ENCODE measurements around the gene PAIP2B. TPM values are rescaled to one million over a fixed set of nuclear protein-coding genes. Genes with fewer than 3 reads are reported as not detected.

Gene PAIP2B
- total RNA-seq, 1 experiment from 2014 or later = 17.7 TPM

- DNase-seq = no peak
- no peaks in the 10 kb centered on the region for H3K9me3 Mint-ChIP-seq
Observed at GRCh38 chr2:71206271-71206670, 20.6 kb downstream of the PAIP2B start.

More at GRCh38 chr2:71206271-71206670, 20.6 kb downstream of the PAIP2B start:
- no peak overlapping the region for H2BK120ac ChIP-seq (ENCODE audit: low read depth, low read length, poor library complexity, severe bottlenecking)
- H2BK5ac ChIP-seq (ENCODE audit: insufficient read length, low read length) = no peak overlapping the region
- H3K4me1 ChIP-seq (ENCODE audit: insufficient read depth, low read length) = no peaks in the 10 kb centered on the region
- H3K23me2 ChIP-seq (ENCODE audit: insufficient read length, low read depth, low read length, poor library complexity, severe bottlenecking) = no peaks in the 10 kb centered on the region
- no peaks in the 10 kb centered on the region for H3K27me3 ChIP-seq (ENCODE audit: insufficient read depth, low read length)
- peaks cover 3 to 9% of the 10 kb centered on the region in 2 experiments; a peak in 1 of 4 replicates for H3K4me1 Mint-ChIP-seq
- no peak overlapping the region for H2BK20ac ChIP-seq (ENCODE audit: low read depth, low read length, poor library complexity, severe bottlenecking)
- H2BK15ac ChIP-seq (ENCODE audit: low read depth, low read length) = no peak overlapping the region
- no peaks in the 10 kb centered on the region for H3K79me2 ChIP-seq (ENCODE audit: insufficient read depth, low read length)
- no peak overlapping the region for H3K4me3 Mint-ChIP-seq
- H3K23ac ChIP-seq (ENCODE audit: insufficient read length, low read depth, low read length) = no peak overlapping the region
- no peak overlapping the region for H3K27ac ChIP-seq (ENCODE audit: insufficient read length, low read depth, low read length)
- no peaks in the 10 kb centered on the region for H3K79me1 ChIP-seq (ENCODE audit: insufficient read depth, low read depth, low read length, poor library complexity, severe bottlenecking)
- H2AK5ac ChIP-seq (ENCODE audit: insufficient read length, low read length) = no peak overlapping the region
- no peak overlapping the region for H4K8ac ChIP-seq (replicated peaks; ENCODE audit: insufficient read length, low read depth, low read length)
- no peak overlapping the region for H3K9ac ChIP-seq (ENCODE audit: extremely low read depth, insufficient read length, low read length)
- no peak for TF ChIP-seq CTCF (conservative IDR thresholded peaks at IDR 0.05)
- no peak overlapping the region for H4K5ac ChIP-seq (ENCODE audit: insufficient read length, low read depth, low read length)
- no peaks in the 10 kb centered on the region for H3K27me3 Mint-ChIP-seq (ENCODE audit: low read depth)
- no peak overlapping the region for H3K56ac ChIP-seq (ENCODE audit: insufficient read length, low read depth, low read length)
- H3K4me2 ChIP-seq (ENCODE audit: insufficient read depth, insufficient read length, low read length) = no peak overlapping the region
- H3T11ph ChIP-seq (ENCODE audit: low read length) = no peak overlapping the region
- H3K18ac ChIP-seq (ENCODE audit: insufficient read length, low read depth, low read length) = no peak overlapping the region
- H3K9me3 ChIP-seq (ENCODE audit: control insufficient read depth, low read depth, low read length) = no peaks in the 10 kb centered on the region
- H3K36me3 Mint-ChIP-seq (ENCODE audit: insufficient read depth in 1 of 3, low read depth in 3 of 3) = peaks cover 0 to 10% (median 9%) of the 10 kb centered on the region in 3 experiments; a peak in 5 of 7 replicates
- H3K27ac Mint-ChIP-seq = no peak overlapping the region
- H4K91ac ChIP-seq (ENCODE audit: insufficient read length, low read depth, low read length) = no peak overlapping the region
- H2AFZ ChIP-seq (ENCODE audit: low read length) = no peak overlapping the region
- H4K20me1 ChIP-seq (ENCODE audit: control insufficient read depth, insufficient read depth, insufficient read length) = no peaks in the 10 kb centered on the region
- H2BK12ac ChIP-seq (ENCODE audit: insufficient read length, low read depth, low read length) = no peak overlapping the region
- no peak overlapping the region for H3K14ac ChIP-seq (ENCODE audit: insufficient read depth, low read length)
- no peak overlapping the region for H3K4ac ChIP-seq (ENCODE audit: low read depth, low read length)
